HCT116 (cell line): ENCODE results near the gene ABCB6. TPM values are rescaled to one million over a fixed set of nuclear protein-coding genes. Genes with fewer than 3 reads are reported as not detected.

Experiments used
- ATAC-seq: fragments of 200-7000 bp; cut with Tn5 transposase; 2 replicates; pipeline ENCODE4 v1.9.1; 2020; ENCODE audit warnings: mild to moderate bottlenecking, moderate library complexity
- BruUV-seq: library from RNA; stranded (reverse); fragments of 400-500 nt; replicated peaks from 2 replicates; lab custom pipeline; 2021; lab: Mats Ljungman, UMichigan
- CTCF ChIA-PET: fragments of 300-600 bp; sonication (Branson Sonifier 250); formaldehyde crosslinking; loops from one replicate; lab custom pipeline; 2021; ENCODE audit warnings: antibody characterized with exemption; lab: Charles Lee
- POLR2A ChIA-PET: fragments of 300-600, 350-600 bp; sonication (Branson Sonifier 250); formaldehyde crosslinking; loops from one replicate; lab custom pipeline; 2021; ENCODE audit warnings: antibody characterized with exemption; lab: Charles Lee
- RAD21 ChIA-PET, 2 experiments: fragments of 300-600 bp; sonication (Branson Sonifier 250); formaldehyde crosslinking; loops; one replicate each; lab custom pipeline; 2023; ENCODE audit warnings: low total read pairs in 2 of 2; ENCODE audit not compliant: uncharacterized antibody in 2 of 2, unreplicated experiment in 2 of 2, low non-redundant PET in 1 of 2; lab: Charles Lee
- DNase-seq: peaks from one replicate; pipeline ENCODE4 v3.0.0-alpha.2; 2010; ENCODE audit warnings: low read depth, low spot score
- H2AFZ ChIP-seq: fragments of 200-600 bp; shearing (Covaris generic), sonication (generic); 2 replicates; pipeline ENCODE4 v1.6.1; 2017; ENCODE audit warnings: low read depth, mixed run types, mixed read lengths, antibody characterized with exemption, low read length; ENCODE audit not compliant: poor library complexity, severe bottlenecking
- H3K27ac ChIP-seq: 2 replicates; pipeline ENCODE4 v1.5.1; 2012; ENCODE audit warnings: low read depth, low read length
- H3K27me3 ChIP-seq: fragments of 200-600 bp; sonication (generic); 2 replicates; pipeline ENCODE4 v1.6.1; 2016; ENCODE audit warnings: mixed run types, low read length, mixed read lengths; ENCODE audit not compliant: insufficient read depth
- H3K36me3 ChIP-seq, 2 experiments: fragments of 200-500 bp in 1 of 2; fragments of 200-600 bp in 1 of 2; sonication (Bioruptor generic) in 1 of 2; sonication (generic) in 1 of 2; 2 replicates each; pipeline versions ENCODE4 v1.5.1 to v1.6.1; 2014 to 2016; ENCODE audit warnings: low read length in 2 of 2, inconsistent platforms in 1 of 2, mixed read lengths in 1 of 2, mixed run types in 1 of 2; ENCODE audit not compliant: insufficient read depth in 2 of 2, control insufficient read depth in 1 of 2
- H3K4me1 ChIP-seq, 2 experiments: fragments of 200-600 bp in 1 of 2; sonication (generic) in 1 of 2; 2 replicates each; pipeline versions ENCODE4 v1.5.1 to v1.6.1; 2012 to 2017; ENCODE audit warnings: low read length in 2 of 2, inconsistent platforms in 1 of 2, mild to moderate bottlenecking in 1 of 2, mixed read lengths in 1 of 2, mixed run types in 1 of 2, moderate library complexity in 1 of 2; ENCODE audit not compliant: insufficient read depth in 2 of 2, control insufficient read depth in 1 of 2
- H3K4me2 ChIP-seq: fragments of 200-600 bp; sonication (generic); 2 replicates; pipeline ENCODE4 v1.6.1; 2017; ENCODE audit warnings: mixed run types, low read length, mixed read lengths
- H3K4me3 ChIP-seq, 2 experiments: fragments of 200-600 bp in 1 of 2; sonication (generic) in 1 of 2; replicated peaks in 1 of 2; 2 replicates each; pipeline ENCODE4 v1.5.1; 2011 to 2016; ENCODE audit warnings: low read length in 2 of 2, control low read depth in 1 of 2, low read depth in 1 of 2, mild to moderate bottlenecking in 1 of 2, mixed read lengths in 1 of 2, mixed run types in 1 of 2
- H3K79me2 ChIP-seq: fragments of 200-600 bp; sonication (generic); 2 replicates; pipeline ENCODE4 v1.6.1; 2017; ENCODE audit warnings: mild to moderate bottlenecking, mixed run types, low read length, moderate library complexity, mixed read lengths; ENCODE audit not compliant: insufficient read depth
- H3K9ac ChIP-seq: fragments of 200-600 bp; sonication (generic); 2 replicates; pipeline ENCODE4 v1.6.1; 2016; ENCODE audit warnings: low read length, mixed read lengths
- H3K9me2 ChIP-seq: fragments of 200-600 bp; sonication (generic), shearing (Covaris generic); 2 replicates; pipeline ENCODE4 v1.6.1; 2017; ENCODE audit warnings: mixed run types, mild to moderate bottlenecking, moderate library complexity; ENCODE audit not compliant: insufficient read depth
- H3K9me3 ChIP-seq, 2 experiments: fragments of 200-500 bp in 1 of 2; fragments of 200-600 bp in 1 of 2; sonication (Bioruptor generic) in 1 of 2; sonication (generic) in 1 of 2; 2 replicates each; pipeline ENCODE4 v1.6.1; 2014 to 2017; ENCODE audit warnings: low read length in 2 of 2, mixed read lengths in 2 of 2, inconsistent platforms in 1 of 2, low read depth in 1 of 2, mild to moderate bottlenecking in 1 of 2, mixed run types in 1 of 2, moderate library complexity in 1 of 2; ENCODE audit not compliant: control insufficient read depth in 1 of 2, insufficient read depth in 1 of 2
- H4K20me1 ChIP-seq: fragments of 200-600 bp; sonication (generic), shearing (Covaris generic); 2 replicates; pipeline ENCODE4 v1.6.1; 2017; ENCODE audit warnings: mixed run types, mild to moderate bottlenecking, moderate library complexity; ENCODE audit not compliant: insufficient read depth
- EGR1 ChIP-seq: IDR thresholded peaks from 2 replicates; pipeline ENCODE4 v1.6.1; 2012; ENCODE audit warnings: low read depth
- ELF1 ChIP-seq: IDR thresholded peaks from 2 replicates; pipeline ENCODE4 v1.6.1; 2012; ENCODE audit warnings: low read depth, borderline replicate concordance
- EZH2 ChIP-seq: fragments of 200-600 bp; sonication (generic); IDR thresholded peaks from 2 replicates; pipeline ENCODE4 v1.6.1; 2017; ENCODE audit warnings: antibody characterized with exemption, mixed run types
- FOSL1 ChIP-seq: IDR thresholded peaks from 2 replicates; pipeline ENCODE4 v1.6.1; 2012; ENCODE audit warnings: low read depth
- JUND ChIP-seq: IDR thresholded peaks from 2 replicates; pipeline ENCODE4 v1.6.1; 2012
- POLR2AphosphoS5 ChIP-seq: IDR thresholded peaks from 2 replicates; pipeline ENCODE4 v1.6.1; 2011; ENCODE audit warnings: mild to moderate bottlenecking, low read depth, low read length, moderate library complexity
- SIN3A ChIP-seq: IDR thresholded peaks from 2 replicates; pipeline ENCODE4 v1.6.1; 2012; ENCODE audit warnings: low read depth
- SP1 ChIP-seq: IDR thresholded peaks from 2 replicates; pipeline ENCODE4 v1.6.1; 2012; ENCODE audit warnings: low read depth
- TCF7L2 ChIP-seq: IDR thresholded peaks from 2 replicates; pipeline ENCODE4 v1.7.0; 2011; ENCODE audit warnings: borderline replicate concordance, inconsistent platforms; ENCODE audit not compliant: insufficient read depth, insufficient read length; ENCODE audit errors: extremely low read depth
- YY1 ChIP-seq: IDR thresholded peaks from 2 replicates; pipeline ENCODE4 v1.6.1; 2011; ENCODE audit warnings: low read length, low read depth, moderate library complexity, mild to moderate bottlenecking; ENCODE audit not compliant: insufficient replicate concordance; ENCODE audit errors: extremely low read depth
- ZBTB33 ChIP-seq: IDR thresholded peaks from 2 replicates; pipeline ENCODE4 v1.6.1; 2011; ENCODE audit warnings: mild to moderate bottlenecking, low read length, moderate library complexity; ENCODE audit not compliant: insufficient replicate concordance; ENCODE audit errors: extremely low read depth
- ZNF274 ChIP-seq: fragments of 200-500 bp; sonication (Bioruptor generic); IDR thresholded peaks from 2 replicates; pipeline ENCODE4 v1.6.1; 2014; ENCODE audit warnings: mild to moderate bottlenecking, low read depth, low read length, inconsistent platforms
- intact Hi-C: fragments of 100-400 bp; cut with micrococcal nuclease; formaldehyde crosslinking; loops from 2 replicates; pipeline ENCODE4 v1.10.0; 2022
- total RNA-seq: library from RNA; stranded (reverse); gene quantifications from one replicate; pipeline ENCODE4 v1.2.1, GENCODE V29; 2021; ENCODE audit not compliant: unreplicated experiment
- TF ChIP-seq, protein P1 (sequence below): IDR thresholded peaks from 2 replicates; pipeline ENCODE4 v1.6.1; 2012
- TF ChIP-seq, protein P2 (sequence below): IDR thresholded peaks from 2 replicates; pipeline ENCODE4 v1.6.1; 2012

The ABCB6 gene
- total RNA-seq, 1 experiment from 2014 or later = 24.5 TPM

DNA sequence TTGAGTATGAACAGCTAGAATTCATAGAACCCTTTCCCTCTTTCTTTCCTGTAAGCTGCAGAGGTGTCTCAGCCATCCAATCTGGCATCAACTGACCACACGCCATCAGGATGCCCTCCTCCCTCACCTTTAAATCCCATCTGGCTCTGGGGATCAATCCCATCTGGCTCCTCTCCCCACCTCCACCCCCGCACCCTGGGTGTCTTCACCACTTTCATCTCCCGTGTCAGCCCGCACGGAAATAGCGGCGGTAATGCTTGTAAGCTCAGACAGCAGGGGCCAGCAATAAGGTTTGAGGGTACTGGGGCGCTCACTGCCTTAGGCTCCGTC is 33.8 kb upstream of the ABCB6 start:
- BruUV-seq = no TSS peak
- peaks cover 0 to 3% of the 10 kb centered on the region in 2 experiments; a peak in 1 of 4 replicates for H3K36me3 ChIP-seq
- no peak for TF ChIP-seq SP1
- no peak for TF ChIP-seq YY1
- no peak for TF ChIP-seq ZNF274
- no peak for TF ChIP-seq FOSL1
- TF ChIP-seq SIN3A = no peak
- no peak for TF ChIP-seq POLR2AphosphoS5
- TF ChIP-seq EZH2 = no peak
- no peak for TF ChIP-seq EGR1
- TF ChIP-seq ZBTB33 = no peak
- TF ChIP-seq TCF7L2 = no peak
- TF ChIP-seq, protein P1, sequence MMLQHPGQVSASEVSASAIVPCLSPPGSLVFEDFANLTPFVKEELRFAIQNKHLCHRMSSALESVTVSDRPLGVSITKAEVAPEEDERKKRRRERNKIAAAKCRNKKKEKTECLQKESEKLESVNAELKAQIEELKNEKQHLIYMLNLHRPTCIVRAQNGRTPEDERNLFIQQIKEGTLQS = no peak
- TF ChIP-seq ELF1 = no peak
- TF ChIP-seq JUND = no peak
- TF ChIP-seq, protein P2, sequence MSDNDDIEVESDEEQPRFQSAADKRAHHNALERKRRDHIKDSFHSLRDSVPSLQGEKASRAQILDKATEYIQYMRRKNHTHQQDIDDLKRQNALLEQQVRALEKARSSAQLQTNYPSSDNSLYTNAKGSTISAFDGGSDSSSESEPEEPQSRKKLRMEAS = no peak
- TF ChIP-seq, all 23 proteins: peak for 0
- H3K9me2 ChIP-seq = no peaks in the 10 kb centered on the region
- H3K9ac ChIP-seq = peak overlapping the region; percentile 77
- no peak overlapping the region for H2AFZ ChIP-seq
- peak overlapping the region; percentile 55; the same call in 1 of the 2 replicates for H3K27ac ChIP-seq
- peaks cover 31 to 63% of the 10 kb centered on the region in 2 experiments for H3K4me1 ChIP-seq
- H4K20me1 ChIP-seq = no peaks in the 10 kb centered on the region
- no peaks in the 10 kb centered on the region for H3K9me3 ChIP-seq
- ChIA-PET POLR2A (interaction anchor here (0.6 to 2.0 kb wide), 4 partner anchors 9 to 301 kb away, joined by 3 to 5 read pairs (median 4); partner anchors contain the start of gene DNAJB2), CTCF (interaction anchor here (0.7 to 2.3 kb wide), 3 partner anchors 26 to 42 kb away, joined by 5 to 8 read pairs (median 6); no protein-coding TSS in a partner anchor), RAD21 (interaction anchor here (0.7 kb wide), 2 partner anchors 22 to 127 kb away, joined by 4 to 5 read pairs; no protein-coding TSS in a partner anchor)
- peak overlapping the region; percentile 69 to 84 for H3K4me3 ChIP-seq
- peak overlapping the region; percentile 97 for H3K4me2 ChIP-seq
- H3K79me2 ChIP-seq = peaks cover 20% of the 10 kb centered on the region; the same call in 1 of the 2 replicates
- peaks cover 5% of the 10 kb centered on the region; the same call in 1 of the 2 replicates for H3K27me3 ChIP-seq
- DNase-seq = no peak
- no peak for ATAC-seq
- intact Hi-C loops = loop anchor here (2.0 kb wide), 1 partner anchor 42 kb away; no protein-coding TSS in a partner anchor
